Measurements from ENCODE around the gene RALGAPA2.

GRCh38 chr20:20606881-20607280 lies 105.6 kb downstream of the RALGAPA2 start:
- TF ChIP-seq CTCF (IDR thresholded peaks at IDR 0.05), result no peak
- TF ChIP-seq POLR2A (IDR thresholded peaks at IDR 0.05), result no peak

Measured in testis (tissue), 2 donors.